GM19452 (cell line): Measurements from ENCODE around the gene IRF7.

Experiments
- ATAC-seq: cut with Tn5 transposase; IDR thresholded peaks from one replicate; pipeline ENCODE4 v1.9.1; 2021; ENCODE audit not compliant: unreplicated experiment

IRF7 gene

GRCh38 chr11:641806-642370 is 26.1 kb upstream of the IRF7 start:
- ATAC-seq: no peak

- ATAC-seq: no peak
Observed at GRCh38 chr11:640021-640706, 24.4 kb upstream of the IRF7 start.

DNA sequence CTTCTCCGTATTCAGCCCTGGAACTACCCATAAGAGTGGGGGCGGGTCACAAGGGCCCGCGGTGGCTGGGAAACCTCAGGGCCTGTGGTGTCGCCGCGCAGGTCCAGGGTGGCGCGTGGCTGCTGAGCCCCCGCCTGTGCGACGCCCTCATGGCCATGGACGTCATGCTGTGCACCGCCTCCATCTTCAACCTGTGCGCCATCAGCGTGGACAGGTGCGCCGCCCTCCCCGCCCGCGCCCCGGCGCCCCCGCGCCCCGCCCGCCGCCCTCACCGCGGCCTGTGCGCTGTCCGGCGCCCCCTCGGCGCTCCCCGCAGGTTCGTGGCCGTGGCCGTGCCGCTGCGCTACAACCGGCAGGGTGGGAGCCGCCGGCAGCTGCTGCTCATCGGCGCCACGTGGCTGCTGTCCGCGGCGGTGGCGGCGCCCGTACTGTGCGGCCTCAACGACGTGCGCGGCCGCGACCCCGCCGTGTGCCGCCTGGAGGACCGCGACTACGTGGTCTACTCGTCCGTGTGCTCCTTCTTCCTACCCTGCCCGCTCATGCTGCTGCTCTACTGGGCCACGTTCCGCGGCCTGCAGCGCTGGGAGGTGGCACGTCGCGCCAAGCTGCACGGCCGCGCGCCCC is 23.7 kb upstream of the IRF7 start:
- ATAC-seq: no peak

DNA sequence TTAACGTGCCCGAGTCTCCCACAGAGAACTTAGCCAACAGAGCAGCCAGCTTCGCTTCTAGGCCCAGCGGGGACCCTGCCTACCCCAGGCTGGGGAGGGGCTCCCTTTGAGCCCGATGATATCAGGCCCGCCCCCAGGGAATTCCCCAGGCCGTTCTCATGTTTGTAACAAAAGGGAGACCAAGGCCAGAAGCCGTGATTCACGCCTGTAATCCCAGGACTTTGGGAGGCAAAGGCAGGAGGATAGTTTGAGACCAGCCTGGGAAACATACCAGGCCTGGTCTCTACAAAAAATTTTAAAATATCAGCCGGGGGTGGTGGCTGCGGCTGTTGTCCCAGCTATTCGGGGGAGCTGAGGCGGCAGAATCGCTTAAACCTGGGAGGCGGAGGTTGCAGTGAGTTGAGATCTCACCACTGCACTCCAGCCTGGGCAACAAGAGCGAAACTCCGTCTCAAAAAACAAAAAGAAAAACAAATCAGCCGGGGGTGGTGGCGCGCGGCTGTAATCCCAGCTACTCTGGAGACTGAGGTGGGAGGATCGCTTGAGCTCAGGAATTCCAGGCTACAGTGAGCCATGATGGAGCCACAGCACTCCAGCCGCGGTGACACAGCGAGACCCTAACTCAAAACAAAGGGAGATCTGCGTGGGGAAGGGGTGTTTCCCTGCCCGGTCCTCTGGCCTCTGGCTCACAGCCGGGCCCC is 23.0 kb upstream of the IRF7 start:
- no peak for ATAC-seq

GRCh38 chr11:637593-638521 is 22.1 kb upstream of the IRF7 start:
- ATAC-seq: no peak

GRCh38 chr11:637333-637592 is 21.5 kb upstream of the IRF7 start:
- no peak for ATAC-seq

- no peak for ATAC-seq
Observed at GRCh38 chr11:636511-637332, 21.0 kb upstream of the IRF7 start, which contains the start of gene DRD4. Gene DRD4, plus strand, starts transcription at chr11:637269. Its CDS starts 36 bp downstream, at chr11:637305.

GRCh38 chr11:635945-636510 is 20.3 kb upstream of the IRF7 start:
- no peak for ATAC-seq

GRCh38 chr11:630871-631270 is 15.1 kb upstream of the IRF7 start:
- no peak for ATAC-seq

DNA sequence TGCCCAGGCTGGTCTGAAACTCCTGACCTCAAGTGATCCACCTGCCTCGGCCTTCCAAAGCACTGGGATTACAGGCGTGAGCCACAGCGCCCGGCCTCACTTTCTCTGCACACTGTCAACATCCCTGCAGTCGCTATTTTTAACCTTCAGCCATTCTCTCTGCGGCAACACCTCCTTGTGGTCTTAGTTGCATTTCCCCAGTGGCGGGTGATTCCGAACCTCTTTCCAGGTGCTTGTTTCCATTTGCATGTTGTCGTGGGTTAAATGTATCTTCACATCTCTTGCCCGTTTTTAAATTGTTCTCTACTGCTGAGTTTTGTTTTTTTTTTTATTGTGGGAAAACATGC is 13.5 kb upstream of the IRF7 start:
- no peak for ATAC-seq

DNA sequence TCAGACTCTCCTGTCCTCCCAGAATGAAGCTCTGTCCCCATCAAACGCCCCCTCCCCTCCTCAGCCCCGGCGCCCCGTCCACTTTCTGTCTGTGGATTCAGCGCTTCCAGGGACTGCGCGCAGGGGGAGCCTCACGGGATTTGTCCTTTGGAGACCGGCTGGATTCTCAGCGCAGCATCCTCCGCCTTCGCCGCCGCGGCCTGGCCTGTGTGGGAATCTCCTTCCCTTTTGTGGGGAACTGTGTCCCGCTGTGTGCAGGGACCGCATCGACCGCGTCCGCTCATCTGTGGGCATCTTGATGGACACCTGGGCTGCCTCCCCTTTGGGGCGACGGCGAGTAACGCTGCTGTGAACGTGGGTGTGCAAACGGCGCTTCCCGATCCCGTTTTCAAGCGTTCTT is 12.3 kb upstream of the IRF7 start:
- ATAC-seq: no peak

DNA sequence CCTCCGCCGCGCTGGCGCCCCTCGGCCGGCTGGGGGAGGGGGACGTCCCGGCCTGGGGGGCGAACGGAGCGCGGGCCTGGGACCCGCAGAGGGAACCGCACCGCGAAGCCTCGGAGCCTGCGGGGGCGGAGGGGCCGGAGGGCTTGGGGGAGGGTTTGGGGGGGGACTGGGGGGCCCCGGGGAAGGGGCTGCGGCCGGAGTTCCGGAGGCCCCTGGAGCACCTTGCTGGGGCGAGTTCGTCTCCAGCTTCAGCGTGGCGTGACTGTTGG is 11.5 kb upstream of the IRF7 start:
- no peak for ATAC-seq

DNA sequence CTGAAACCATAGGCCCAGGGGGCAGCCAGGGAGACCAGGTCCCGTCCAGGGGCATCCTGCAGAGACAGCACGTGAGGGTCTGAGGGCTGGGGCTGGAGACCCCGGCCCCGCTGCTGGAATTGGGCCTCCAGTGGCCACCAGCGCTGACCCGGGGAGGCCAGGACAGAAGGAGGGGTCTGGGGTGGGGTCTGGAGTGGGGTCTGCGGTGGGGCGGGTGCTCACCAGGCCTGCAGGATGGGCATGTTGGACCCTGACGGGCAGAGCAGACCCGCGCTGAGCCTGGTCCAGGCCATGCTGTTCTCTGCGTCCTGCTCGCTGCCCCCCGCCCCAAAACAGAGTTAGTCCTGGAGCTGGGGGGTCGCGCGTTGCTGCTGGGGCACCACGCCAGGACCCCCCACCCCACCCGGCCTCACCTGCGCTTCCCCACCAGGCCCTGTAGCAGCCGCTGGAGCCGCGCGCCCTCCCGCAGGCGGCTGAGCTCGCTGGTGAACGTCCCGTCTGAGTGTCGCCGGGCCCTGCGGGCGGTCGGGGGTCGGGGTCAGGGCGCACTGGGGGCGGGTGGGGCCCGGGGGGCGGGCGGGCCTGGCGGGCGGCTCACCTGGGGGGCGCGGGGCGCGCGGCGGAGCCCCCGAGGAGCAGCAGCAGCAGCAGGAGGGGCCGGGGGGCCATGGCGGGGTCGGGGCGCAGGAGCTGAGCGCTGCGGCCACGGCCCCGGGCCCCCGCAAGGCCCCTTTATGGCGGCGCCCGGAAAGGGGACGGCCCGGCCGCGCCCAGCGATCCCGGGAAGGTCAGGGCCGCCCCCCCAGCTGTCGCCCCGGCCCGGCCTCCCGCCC is 10.9 kb upstream of the IRF7 start, which contains the start of gene SCT:
Gene SCT, minus strand, starts transcription at position 707 of the 833 bp plus-strand sequence. Its CDS starts 38 bp downstream, at position 669.
- no peak for ATAC-seq

GRCh38 chr11:625636-626268 is 10.0 kb upstream of the IRF7 start:
- no peak for ATAC-seq

GRCh38 chr11:624705-625635 is 9.2 kb upstream of the IRF7 start, which contains the start of gene CDHR5:
Gene CDHR5, minus strand, starts transcription at chr11:624955. Its CDS starts 53 bp downstream, at chr11:624902.
- no peak for ATAC-seq

GRCh38 chr11:623999-624704 is 8.4 kb upstream of the IRF7 start:
- ATAC-seq: no peak

GRCh38 chr11:623349-623869 is 7.7 kb upstream of the IRF7 start:
- ATAC-seq: no peak
